Panc1 (cell line): Measurements from ENCODE around the gene EPX.

Experiments used
- CTCF ChIP-seq: fragments of 450-650 bp; IDR thresholded peaks from 2 replicates; pipeline ENCODE4 v1.5.1; 2017; ENCODE audit warnings: mild to moderate bottlenecking
- POLR2AphosphoS5 ChIP-seq: IDR thresholded peaks from 2 replicates; pipeline ENCODE4 v1.6.1; 2012; ENCODE audit warnings: mild to moderate bottlenecking, low read depth, low read length, moderate library complexity
- REST ChIP-seq, 2 experiments: IDR thresholded peaks; 2 replicates each; pipeline ENCODE4 v1.6.1; 2011 to 2012; ENCODE audit warnings: low read depth in 2 of 2, control low read depth in 1 of 2, low read length in 1 of 2, mild to moderate bottlenecking in 1 of 2, moderate library complexity in 1 of 2; ENCODE audit not compliant: insufficient read depth in 1 of 2

- TF ChIP-seq POLR2AphosphoS5 (no peak), CTCF (no peak), REST (IDR thresholded peaks at IDR 0.05; ENCODE audit: insufficient read depth in 1 of 2, low read depth in 2 of 2, low read length in 1 of 2) (no peak)
Observed at GRCh38 chr17:58227733-58228132, 35.2 kb downstream of the EPX start.
